ENCODE measurements around the gene RPS2.

Gene RPS2

GRCh38 chr16:1983544-1984346 is 19.1 kb upstream of the RPS2 start, which contains the start of gene GFER:
Gene GFER, plus strand, starts transcription at chr16:1984193. Its CDS starts 26 bp downstream, at chr16:1984219.
- H3K27ac ChIP-seq: peak within 1 kb of the TSS; percentile 81
- TF ChIP-seq CTCF (conservative IDR thresholded peaks at IDR 0.05): peak; percentile 51

- peak overlapping the region; percentile 81 for H3K27ac ChIP-seq
- TF ChIP-seq CTCF (conservative IDR thresholded peaks at IDR 0.05): no peak
These were observed 18.4 kb upstream of the RPS2 start for GRCh38 chr16:1982991-1983543.

- H3K27ac ChIP-seq: no peak overlapping the region
- no peak for TF ChIP-seq CTCF (conservative IDR thresholded peaks at IDR 0.05)
These were observed 17.4 kb upstream of the RPS2 start for GRCh38 chr16:1982013-1982433.

GRCh38 chr16:1981398-1981836 is 16.8 kb upstream of the RPS2 start, which contains the start of gene NOXO1:
Gene NOXO1, minus strand, starts transcription at chr16:1981469. Its CDS starts 290 bp downstream, at chr16:1981179.
- TF ChIP-seq CTCF (conservative IDR thresholded peaks at IDR 0.05): no peak
- H3K27ac ChIP-seq: no peak within 1 kb of the TSS

GRCh38 chr16:1980770-1981087 is 16.1 kb upstream of the RPS2 start:
- no peak overlapping the region for H3K27ac ChIP-seq
- TF ChIP-seq CTCF (conservative IDR thresholded peaks at IDR 0.05): no peak

- no peak overlapping the region for H3K27ac ChIP-seq
- TF ChIP-seq CTCF (conservative IDR thresholded peaks at IDR 0.05): no peak
These were observed 15.6 kb upstream of the RPS2 start for GRCh38 chr16:1980030-1980769.
